IMR-90 (cell line): ENCODE results near the gene TMEM237. TPM values are rescaled to one million over a fixed set of nuclear protein-coding genes. Genes with fewer than 3 reads are reported as not detected.

Experiments
- ATAC-seq: fragments of 200-7000 bp; cut with Tn5 transposase; 2 replicates; pipeline ENCODE4 v1.9.1; 2020; ENCODE audit warnings: low read depth, mild to moderate bottlenecking, moderate library complexity
- BruUV-seq: library from RNA; stranded (reverse); fragments of 400-500 nt; replicated peaks from 2 replicates; lab custom pipeline; 2021; lab: Mats Ljungman, UMichigan
- CTCF ChIA-PET: fragments of 300-600 bp; formaldehyde crosslinking; extraction: SDS; loops from one replicate; lab custom pipeline; 2021; ENCODE audit warnings: antibody characterized with exemption; lab: Yijun Ruan, JAX
- POLR2A ChIA-PET: fragments of 300-600 bp; sonication (Branson Sonifier 250); formaldehyde crosslinking; loops from one replicate; lab custom pipeline; 2022; ENCODE audit warnings: antibody characterized with exemption; ENCODE audit not compliant: unreplicated experiment; lab: Charles Lee
- DNase-seq: peaks from one replicate; pipeline ENCODE4 v3.0.0; 2013
- H2AFZ ChIP-seq: replicated peaks from 2 replicates; pipeline ENCODE3; 2013; ENCODE audit warnings: low read length, mild to moderate bottlenecking; ENCODE audit not compliant: poor library complexity
- H2AK5ac ChIP-seq: 2 replicates; pipeline ENCODE4 v1.6.1; 2013; ENCODE audit warnings: low read depth, low read length, inconsistent platforms
- H2AK9ac ChIP-seq: replicated peaks from 2 replicates; pipeline ENCODE3; 2013; ENCODE audit warnings: mild to moderate bottlenecking, low read depth, low read length, moderate library complexity; ENCODE audit not compliant: poor library complexity
- H2BK120ac ChIP-seq: 2 replicates; pipeline ENCODE4 v1.6.1; 2013; ENCODE audit warnings: low read depth, low read length, inconsistent platforms
- H2BK15ac ChIP-seq: 3 replicates; pipeline ENCODE4 v1.6.1; 2013; ENCODE audit warnings: low read depth, low read length, inconsistent platforms
- H2BK20ac ChIP-seq: 2 replicates; pipeline ENCODE4 v1.6.1; 2013; ENCODE audit warnings: low read depth, mild to moderate bottlenecking, inconsistent platforms, low read length, moderate library complexity
- H2BK5ac ChIP-seq: 2 replicates; pipeline ENCODE4 v1.6.1; 2013; ENCODE audit warnings: mild to moderate bottlenecking, low read depth, low read length, inconsistent platforms; ENCODE audit not compliant: poor library complexity, severe bottlenecking
- H3K14ac ChIP-seq: replicated peaks from 2 replicates; pipeline ENCODE4 v1.6.1; 2013; ENCODE audit warnings: low read depth, low read length, inconsistent platforms
- H3K18ac ChIP-seq: 2 replicates; pipeline ENCODE4 v1.6.1; 2013; ENCODE audit warnings: low read depth, low read length, control low read depth
- H3K23ac ChIP-seq: 2 replicates; pipeline ENCODE4 v1.6.1; 2013; ENCODE audit warnings: low read depth, low read length, inconsistent platforms
- H3K27ac ChIP-seq: 2 replicates; pipeline ENCODE4 v1.5.1; 2013; ENCODE audit warnings: mild to moderate bottlenecking, control low read depth, low read length; ENCODE audit not compliant: insufficient read depth
- H3K27me3 ChIP-seq: 2 replicates; pipeline ENCODE4 v1.6.1; 2013; ENCODE audit warnings: low read length; ENCODE audit not compliant: control insufficient read depth, insufficient read depth
- H3K36me3 ChIP-seq: 2 replicates; pipeline ENCODE4 v1.6.1; 2013; ENCODE audit warnings: low read length, mixed read lengths; ENCODE audit not compliant: control insufficient read depth, insufficient read depth
- H3K4ac ChIP-seq: 2 replicates; pipeline ENCODE4 v1.6.1; 2013; ENCODE audit warnings: low read depth, low read length, inconsistent platforms
- H3K4me1 ChIP-seq: 2 replicates; pipeline ENCODE4 v1.6.1; 2013; ENCODE audit warnings: low read length, mixed read lengths; ENCODE audit not compliant: control insufficient read depth, insufficient read depth
- H3K4me2 ChIP-seq: 2 replicates; pipeline ENCODE4 v1.6.1; 2013; ENCODE audit warnings: low read depth, mild to moderate bottlenecking, control low read depth, low read length, moderate library complexity
- H3K4me3 ChIP-seq: 2 replicates; pipeline ENCODE4 v1.5.1; 2013; ENCODE audit warnings: low read depth, mild to moderate bottlenecking, control low read depth, low read length, moderate library complexity; ENCODE audit not compliant: insufficient read depth
- H3K56ac ChIP-seq: 2 replicates; pipeline ENCODE4 v1.6.1; 2013; ENCODE audit warnings: low read length, inconsistent platforms; ENCODE audit not compliant: insufficient read depth; ENCODE audit errors: extremely low read depth
- H3K79me1 ChIP-seq, 2 experiments: 2 replicates each; pipeline ENCODE4 v1.6.1; 2013; ENCODE audit warnings: low read length in 2 of 2, inconsistent platforms in 1 of 2, low read depth in 1 of 2
- H3K9ac ChIP-seq: 2 replicates; pipeline ENCODE4 v1.6.1; 2013; ENCODE audit warnings: low read depth, low read length, control low read depth
- H3K9me1 ChIP-seq: 2 replicates; pipeline ENCODE4 v1.6.1; 2013; ENCODE audit warnings: low read length, inconsistent platforms; ENCODE audit not compliant: insufficient read depth
- H3K9me3 ChIP-seq: 2 replicates; pipeline ENCODE4 v1.6.1; 2013; ENCODE audit warnings: low read length; ENCODE audit not compliant: control insufficient read depth, insufficient read depth
- H4K20me1 ChIP-seq: 2 replicates; pipeline ENCODE4 v1.6.1; 2013; ENCODE audit warnings: low read length, inconsistent platforms; ENCODE audit not compliant: insufficient read depth
- H4K5ac ChIP-seq: 2 replicates; pipeline ENCODE4 v1.6.1; 2013; ENCODE audit warnings: mild to moderate bottlenecking, low read depth, low read length, control low read depth
- H4K8ac ChIP-seq, 2 experiments: 2 replicates each; pipeline ENCODE4 v1.6.1; 2013; ENCODE audit warnings: low read depth in 2 of 2, low read length in 2 of 2, control low read depth in 1 of 2, inconsistent platforms in 1 of 2
- H4K91ac ChIP-seq: 2 replicates; pipeline ENCODE4 v1.6.1; 2013; ENCODE audit warnings: low read depth, low read length, inconsistent platforms; ENCODE audit not compliant: insufficient read depth
- BHLHE40 ChIP-seq: fragments of 150-350 bp; IDR thresholded peaks from 2 replicates; pipeline ENCODE4 v1.6.1; 2016; ENCODE audit warnings: mild to moderate bottlenecking, low read depth, low read length
- CEBPB ChIP-seq: IDR thresholded peaks from 2 replicates; pipeline ENCODE4 v1.6.1; 2012; ENCODE audit warnings: low read depth, low read length, improper control_type of control experiment
- CHD1 ChIP-seq: IDR thresholded peaks from 2 replicates; pipeline ENCODE4 v1.6.1; 2012; ENCODE audit warnings: low read depth, low read length, improper control_type of control experiment
- CTCF ChIP-seq: conservative IDR thresholded peaks from 2 replicates; pipeline ENCODE4 v1.5.1; 2012; ENCODE audit warnings: mild to moderate bottlenecking, low read depth, low read length, improper control_type of control experiment
- ELK1 ChIP-seq: fragments of 150-350 bp; IDR thresholded peaks from 2 replicates; pipeline ENCODE4 v1.6.1; 2016; ENCODE audit warnings: low read depth, mild to moderate bottlenecking, low read length, moderate library complexity, borderline replicate concordance
- FOS ChIP-seq: fragments of 150-350 bp; IDR thresholded peaks from 2 replicates; pipeline ENCODE4 v1.6.1; 2016; ENCODE audit warnings: low read depth, low read length
- MAFK ChIP-seq: IDR thresholded peaks from 2 replicates; pipeline ENCODE4 v1.6.1; 2012; ENCODE audit warnings: low read depth, low read length, improper control_type of control experiment
- MXI1 ChIP-seq: IDR thresholded peaks from 2 replicates; pipeline ENCODE4 v1.6.1; 2012; ENCODE audit warnings: low read depth, mild to moderate bottlenecking, low read length, moderate library complexity, borderline replicate concordance
- POLR2A ChIP-seq: IDR thresholded peaks from 2 replicates; pipeline ENCODE4 v1.6.1; 2012; ENCODE audit warnings: mild to moderate bottlenecking, low read depth, low read length
- RAD21 ChIP-seq: IDR thresholded peaks from 2 replicates; pipeline ENCODE4 v1.6.1; 2012; ENCODE audit warnings: low read length, improper control_type of control experiment
- RCOR1 ChIP-seq: IDR thresholded peaks from 2 replicates; pipeline ENCODE4 v1.6.1; 2012; ENCODE audit warnings: mild to moderate bottlenecking, low read length, improper control_type of control experiment; ENCODE audit not compliant: insufficient replicate concordance
- RFX5 ChIP-seq: IDR thresholded peaks from 2 replicates; pipeline ENCODE4 v1.8.0; 2012; ENCODE audit warnings: low read depth, mild to moderate bottlenecking, low read length, moderate library complexity
- SMC3 ChIP-seq: fragments of 150-350 bp; IDR thresholded peaks from 2 replicates; pipeline ENCODE4 v1.6.1; 2016; ENCODE audit warnings: low read depth, mild to moderate bottlenecking, antibody characterized with exemption, low read length, moderate library complexity
- USF2 ChIP-seq: fragments of 150-350 bp; IDR thresholded peaks from 2 replicates; pipeline ENCODE4 v1.6.1; 2017; ENCODE audit warnings: mild to moderate bottlenecking, antibody characterized with exemption, low read length, low read depth
- WGBS, 2 experiments: methylation state at CpG; one replicate each; pipeline versions ENCODE4 v1.1.5 to v1.1.7; 2013; ENCODE audit warnings: missing lambda C conversion rate in 2 of 2; ENCODE audit not compliant: insufficient read length in 1 of 2; ENCODE audit errors: extremely low coverage in 2 of 2; 5-methylcytosine and 5-hydroxymethylcytosine counted together
- dilution Hi-C: fragments of 300-500 bp; cut with HindIII; formaldehyde crosslinking; loops from one replicate; pipeline ENCODE4 v1.14.3; 2018; ENCODE audit warnings: low sequenced_read_pairs; ENCODE audit not compliant: unreplicated experiment
- in situ Hi-C: fragments of 300-500 bp; cut with MboI; formaldehyde crosslinking; loops from 3 replicates; pipeline ENCODE4 v1.14.3; 2019; ENCODE audit warnings: low sequenced_read_pairs, inconsistent platforms, mixed read lengths
- intact Hi-C: fragments of 100-400 bp; cut with micrococcal nuclease; formaldehyde crosslinking; loops from 2 replicates; pipeline ENCODE4 v1.10.0; 2022
- polyA plus RNA-seq, 3 experiments: library from polyadenylated mRNA; depleted of rRNA; stranded (reverse); fragments of >200 nt; gene quantifications; 2 replicates each; pipeline ENCODE4 v1.2.3, GENCODE V29; 2012; ENCODE audit warnings: low replicate concordance in 1 of 3
- total RNA-seq: library from RNA; depleted of rRNA; stranded (reverse); fragments of >200 nt; gene quantifications from 2 replicates; pipeline ENCODE4 v1.2.3, GENCODE V29; 2012

The TMEM237 gene
- total and polyA plus RNA-seq, 2 of the 4 experiments (the other 2 are of a cell fraction) = 29.4 to 58.8 TPM

GRCh38 chr2:201630577-201630976, 12.7 kb downstream of the TMEM237 start:
- H3K18ac ChIP-seq = no peak overlapping the region
- no peak overlapping the region for H3K56ac ChIP-seq
- no peak overlapping the region for H3K14ac ChIP-seq
- intact Hi-C loops = loop anchor here (5.0 kb wide), 1 partner anchor 238 kb away; no protein-coding TSS in a partner anchor
- no TSS peak for BruUV-seq
- in situ Hi-C loops = no loop called here
- peaks cover 21% of the 10 kb centered on the region for H3K36me3 ChIP-seq
- CTCF ChIA-PET = no interaction called here
- no peak overlapping the region for H2BK20ac ChIP-seq
- no peak overlapping the region for H2AK9ac ChIP-seq
- H3K4me1 ChIP-seq = no peaks in the 10 kb centered on the region
- no peak overlapping the region for H2AFZ ChIP-seq
- no peak overlapping the region for H3K4me2 ChIP-seq
- H3K9me1 ChIP-seq = no peaks in the 10 kb centered on the region; the same call in 1 of the 2 replicates
- DNase-seq = no peak
- H3K79me1 ChIP-seq = no peaks in the 10 kb centered on the region
- H3K4me3 ChIP-seq = no peak overlapping the region
- WGBS, 2 experiments = no CpG with 5 or more reads among the region's 2 CpGs
- no peak overlapping the region for H3K9ac ChIP-seq
- POLR2A ChIA-PET = no interaction called here
- H3K9me3 ChIP-seq = no peaks in the 10 kb centered on the region
- no peak overlapping the region for H2BK15ac ChIP-seq
- no peaks in the 10 kb centered on the region for H3K27me3 ChIP-seq
- TF ChIP-seq BHLHE40 = no peak
- TF ChIP-seq SMC3 = no peak
- no peak for TF ChIP-seq MAFK
- no peak for TF ChIP-seq RAD21
- no peak for TF ChIP-seq RFX5
- TF ChIP-seq CTCF = no peak
- TF ChIP-seq USF2 = no peak
- no peak for TF ChIP-seq MXI1
- no peak for TF ChIP-seq ELK1
- TF ChIP-seq RCOR1 = no peak
- no peak for TF ChIP-seq CEBPB
- TF ChIP-seq POLR2A = no peak
- no peak for TF ChIP-seq FOS
- TF ChIP-seq CHD1 = no peak
- H3K4ac ChIP-seq = no peak overlapping the region
- dilution Hi-C loops = no loop called here
- H4K5ac ChIP-seq = no peak overlapping the region
- no peak overlapping the region for H2AK5ac ChIP-seq
- no peak overlapping the region for H2BK5ac ChIP-seq
- H4K91ac ChIP-seq = no peak overlapping the region
- H2BK120ac ChIP-seq = no peak overlapping the region
- no peak for ATAC-seq
- no peak overlapping the region for H3K27ac ChIP-seq
- H4K8ac ChIP-seq = no peak overlapping the region
- H3K23ac ChIP-seq = no peak overlapping the region
- H4K20me1 ChIP-seq = no peaks in the 10 kb centered on the region
